ENCODE measurements around the gene TECPR1. TPM values are rescaled to one million over a fixed set of nuclear protein-coding genes. Genes with fewer than 3 reads are reported as not detected.

TECPR1 gene
- total RNA-seq, 1 experiment from 2014 or later, result 26.4 TPM

DNA sequence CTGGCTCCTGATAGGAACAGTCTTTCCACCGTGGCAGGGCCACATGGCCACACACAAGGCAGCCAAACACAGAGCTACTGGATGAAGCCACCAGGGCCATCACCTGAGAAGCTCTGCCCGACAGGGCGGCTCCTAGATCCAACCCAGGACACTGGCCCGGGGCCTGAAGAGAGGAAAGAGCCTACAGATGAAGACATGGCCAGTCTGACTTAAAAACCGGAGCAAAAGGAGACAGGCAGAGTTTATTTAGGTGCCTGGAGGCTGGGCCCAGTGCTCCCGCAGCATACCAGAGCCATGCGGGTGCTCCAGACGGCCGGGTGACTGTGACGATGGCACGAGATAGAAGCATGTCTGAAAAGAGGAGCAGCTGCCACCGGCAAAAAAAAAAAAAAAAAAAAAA lies 3.9 kb downstream of the TECPR1 start:
- TF ChIP-seq, protein P1, sequence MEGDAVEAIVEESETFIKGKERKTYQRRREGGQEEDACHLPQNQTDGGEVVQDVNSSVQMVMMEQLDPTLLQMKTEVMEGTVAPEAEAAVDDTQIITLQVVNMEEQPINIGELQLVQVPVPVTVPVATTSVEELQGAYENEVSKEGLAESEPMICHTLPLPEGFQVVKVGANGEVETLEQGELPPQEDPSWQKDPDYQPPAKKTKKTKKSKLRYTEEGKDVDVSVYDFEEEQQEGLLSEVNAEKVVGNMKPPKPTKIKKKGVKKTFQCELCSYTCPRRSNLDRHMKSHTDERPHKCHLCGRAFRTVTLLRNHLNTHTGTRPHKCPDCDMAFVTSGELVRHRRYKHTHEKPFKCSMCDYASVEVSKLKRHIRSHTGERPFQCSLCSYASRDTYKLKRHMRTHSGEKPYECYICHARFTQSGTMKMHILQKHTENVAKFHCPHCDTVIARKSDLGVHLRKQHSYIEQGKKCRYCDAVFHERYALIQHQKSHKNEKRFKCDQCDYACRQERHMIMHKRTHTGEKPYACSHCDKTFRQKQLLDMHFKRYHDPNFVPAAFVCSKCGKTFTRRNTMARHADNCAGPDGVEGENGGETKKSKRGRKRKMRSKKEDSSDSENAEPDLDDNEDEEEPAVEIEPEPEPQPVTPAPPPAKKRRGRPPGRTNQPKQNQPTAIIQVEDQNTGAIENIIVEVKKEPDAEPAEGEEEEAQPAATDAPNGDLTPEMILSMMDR (IDR thresholded peaks at IDR 0.05; ENCODE audit: insufficient read depth in 1 of 2, low read depth in 1 of 2, low read length in 1 of 2, severe bottlenecking in 1 of 2, unreplicated experiment in 1 of 2), result no peak
- Mint-ChIP-seq H3K27me3 (ENCODE audit: insufficient read depth, unreplicated experiment) (no peaks in the 10 kb centered on the region), H3K27ac (ENCODE audit: unreplicated experiment) (no peak overlapping the region), H3K4me3 (ENCODE audit: unreplicated experiment) (no peak overlapping the region), H3K36me3 (ENCODE audit: insufficient read depth, unreplicated experiment) (peaks cover 15% of the 10 kb centered on the region), H3K4me1 (ENCODE audit: low read depth, unreplicated experiment) (peaks cover 5% of the 10 kb centered on the region), H3K9me3 (ENCODE audit: unreplicated experiment) (no peaks in the 10 kb centered on the region)
- POLR2A ChIA-PET, result no interaction called here
- CTCF ChIA-PET, result no interaction called here
- DNase-seq, result no peak
- H3K36me3 ChIP-seq (ENCODE audit: control insufficient read depth, insufficient read depth, low read length), result no peaks in the 10 kb centered on the region
- intact Hi-C loops (cut with micrococcal nuclease; ENCODE audit: unreplicated experiment), result no loop called here
- no peaks in the 10 kb centered on the region for H3K9me3 ChIP-seq
- no peak overlapping the region for H3K4me3 ChIP-seq (ENCODE audit: low read depth, low read length)
- no peaks in the 10 kb centered on the region for H3K27me3 ChIP-seq (replicated peaks; ENCODE audit: control insufficient read depth, insufficient read depth, low read length)
- BruUV-seq (replicated peaks), result no TSS peak
- H3K4me1 ChIP-seq, result peaks cover 5% of the 10 kb centered on the region; the same call in 1 of the 2 replicates

DNA sequence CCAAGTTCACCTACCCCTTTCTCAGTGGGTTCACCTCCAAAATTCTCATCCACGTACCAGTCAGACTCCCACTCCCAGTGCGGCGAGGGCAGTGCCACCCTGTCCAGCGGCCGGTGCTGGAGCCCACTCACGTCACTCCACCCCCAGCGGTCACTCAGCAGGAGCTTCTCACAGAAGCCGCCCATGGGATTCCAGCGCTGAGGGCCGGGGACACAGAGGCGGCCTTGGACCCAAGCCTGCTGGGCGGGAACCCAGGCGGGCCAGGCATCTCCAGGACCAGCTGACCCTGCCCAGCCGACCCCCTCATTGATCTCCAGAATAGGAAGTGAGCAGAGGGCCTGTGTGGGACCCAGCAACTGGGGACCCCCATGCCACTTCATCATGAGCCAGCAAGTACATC lies 7.2 kb downstream of the TECPR1 start:
- H3K9me3 Mint-ChIP-seq (ENCODE audit: unreplicated experiment), result no peaks in the 10 kb centered on the region
- no peaks in the 10 kb centered on the region for H3K36me3 ChIP-seq (ENCODE audit: control insufficient read depth, insufficient read depth, low read length)
- H3K27me3 Mint-ChIP-seq (ENCODE audit: insufficient read depth, unreplicated experiment), result no peaks in the 10 kb centered on the region
- H3K9me3 ChIP-seq, result no peaks in the 10 kb centered on the region
- no peaks in the 10 kb centered on the region for H3K27me3 ChIP-seq (replicated peaks; ENCODE audit: control insufficient read depth, insufficient read depth, low read length)
- TF ChIP-seq, protein P1 (IDR thresholded peaks at IDR 0.05; ENCODE audit: insufficient read depth in 1 of 2, low read depth in 1 of 2, low read length in 1 of 2, severe bottlenecking in 1 of 2, unreplicated experiment in 1 of 2), result no peak
- POLR2A ChIA-PET, result no interaction called here
- DNase-seq, result no peak
- H3K27ac Mint-ChIP-seq (ENCODE audit: unreplicated experiment), result no peak overlapping the region
- H3K4me3 Mint-ChIP-seq (ENCODE audit: unreplicated experiment), result no peak overlapping the region
- no peaks in the 10 kb centered on the region for H3K36me3 Mint-ChIP-seq (ENCODE audit: insufficient read depth, unreplicated experiment)
- H3K4me3 ChIP-seq (ENCODE audit: low read depth, low read length), result no peak overlapping the region
- H3K4me1 Mint-ChIP-seq (ENCODE audit: low read depth, unreplicated experiment), result no peaks in the 10 kb centered on the region
- BruUV-seq (replicated peaks), result no TSS peak
- H3K4me1 ChIP-seq, result no peaks in the 10 kb centered on the region
- CTCF ChIA-PET, result no interaction called here
- intact Hi-C loops (cut with micrococcal nuclease; ENCODE audit: unreplicated experiment), result loop anchor here (5.0 kb wide), 1 partner anchor 223 kb away; no protein-coding TSS in a partner anchor

DNA sequence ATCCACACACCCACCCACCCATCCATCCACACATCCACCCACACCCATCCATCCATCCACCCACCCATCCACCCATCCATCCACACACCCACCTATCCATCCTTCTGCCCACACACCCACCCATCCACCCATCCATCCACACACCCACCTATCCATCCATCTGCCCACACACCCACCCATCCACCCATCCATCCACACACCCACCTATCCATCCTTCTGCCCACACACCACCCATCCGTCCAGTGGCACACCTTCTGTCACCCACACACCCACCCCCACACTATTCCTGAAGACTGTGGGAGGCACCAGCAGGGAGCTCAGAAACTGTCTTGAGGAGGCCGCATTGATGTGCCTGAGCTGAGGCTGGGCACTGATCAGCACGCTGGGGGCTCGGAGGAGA lies 9.1 kb downstream of the TECPR1 start:
- no peaks in the 10 kb centered on the region for H3K27me3 ChIP-seq (replicated peaks; ENCODE audit: control insufficient read depth, insufficient read depth, low read length)
- CTCF ChIA-PET, result no interaction called here

More for the DNA sequence above, 9.1 kb downstream of the TECPR1 start:
- Histone ChIP-seq H3K4me1 (no peaks in the 10 kb centered on the region), H3K4me3 (ENCODE audit: low read depth, low read length) (no peak overlapping the region), H3K9me3 (no peaks in the 10 kb centered on the region), H3K36me3 (ENCODE audit: control insufficient read depth, insufficient read depth, low read length) (no peaks in the 10 kb centered on the region)
- H3K4me1 Mint-ChIP-seq (ENCODE audit: low read depth, unreplicated experiment), result no peaks in the 10 kb centered on the region
- TF ChIP-seq, protein P1 (IDR thresholded peaks at IDR 0.05; ENCODE audit: insufficient read depth in 1 of 2, low read depth in 1 of 2, low read length in 1 of 2, severe bottlenecking in 1 of 2, unreplicated experiment in 1 of 2), result no peak
- no peak overlapping the region for H3K4me3 Mint-ChIP-seq (ENCODE audit: unreplicated experiment)
- H3K9me3 Mint-ChIP-seq (ENCODE audit: unreplicated experiment), result no peaks in the 10 kb centered on the region
- intact Hi-C loops (cut with micrococcal nuclease; ENCODE audit: unreplicated experiment), result loop anchor here (5.0 kb wide), 1 partner anchor 221 kb away; no protein-coding TSS in a partner anchor
- no TSS peak for BruUV-seq (replicated peaks)
- H3K36me3 Mint-ChIP-seq (ENCODE audit: insufficient read depth, unreplicated experiment), result no peaks in the 10 kb centered on the region
- no peaks in the 10 kb centered on the region for H3K27me3 Mint-ChIP-seq (ENCODE audit: insufficient read depth, unreplicated experiment)
- POLR2A ChIA-PET, result no interaction called here
- H3K27ac Mint-ChIP-seq (ENCODE audit: unreplicated experiment), result no peak overlapping the region
- DNase-seq, result no peak
